ENCODE data around the gene TTC33.
"Not testable (repeated sequence)": the region's sequence is repeated elsewhere in the genome, so short reads cannot be mapped to it uniquely, and the experiment has no call there.

TTC33 gene

DNA sequence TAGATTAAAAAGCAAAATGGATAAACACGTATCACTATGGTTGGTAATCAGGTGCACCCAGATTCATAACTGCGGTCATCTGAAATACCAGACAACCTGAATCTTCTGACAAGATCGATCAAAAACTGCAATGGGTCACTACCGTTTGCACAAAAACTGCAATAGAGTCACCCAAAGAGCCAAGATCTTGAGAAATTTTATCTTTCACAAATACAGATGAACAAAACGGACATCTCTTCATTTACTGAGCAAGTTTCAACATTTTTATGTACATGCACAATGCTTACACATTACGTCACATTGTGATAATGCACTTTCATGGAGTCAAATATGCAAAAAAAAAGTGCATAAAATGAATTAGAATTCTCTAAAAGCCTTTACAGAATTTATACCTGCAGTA is 23.8 kb upstream of the TTC33 start:
- DNase-seq (ENCODE audit: low read depth): no peak

DNA sequence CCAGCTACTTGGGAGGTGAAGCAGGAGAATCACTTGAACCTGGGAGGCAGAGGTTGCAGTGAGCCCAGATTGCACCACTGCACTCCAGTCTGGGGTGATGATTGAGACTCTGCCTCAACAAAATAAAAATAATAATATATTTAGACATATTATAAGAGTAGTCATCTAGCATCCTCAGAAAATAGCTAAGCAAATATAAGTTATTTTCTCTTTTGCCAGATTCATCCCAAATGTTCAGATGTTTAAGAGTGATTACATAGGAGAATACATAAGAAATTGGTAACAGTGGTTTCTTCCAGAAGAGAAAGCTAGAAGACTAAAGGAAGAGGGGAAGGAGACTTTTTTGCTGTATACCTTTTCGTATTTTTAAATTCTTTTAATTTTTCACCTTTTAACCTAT is 22.4 kb upstream of the TTC33 start:
- no peak for DNase-seq (ENCODE audit: low read depth)

DNA sequence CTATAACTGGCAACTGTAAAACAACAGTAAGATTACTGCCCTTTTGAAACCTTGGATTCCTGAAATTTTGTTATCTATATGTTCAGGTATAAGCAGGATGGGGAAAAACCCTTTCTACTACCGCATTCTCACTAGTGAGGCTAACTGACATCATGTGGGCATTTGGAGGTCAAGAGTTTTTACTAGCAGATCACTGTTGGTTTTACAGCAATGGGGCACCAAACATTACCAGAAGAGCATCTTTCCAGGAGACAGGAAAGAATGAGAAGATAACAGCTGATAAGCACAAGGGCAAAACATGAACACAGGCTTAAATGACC is 20.9 kb upstream of the TTC33 start:
- no peak for DNase-seq (ENCODE audit: low read depth)

DNA sequence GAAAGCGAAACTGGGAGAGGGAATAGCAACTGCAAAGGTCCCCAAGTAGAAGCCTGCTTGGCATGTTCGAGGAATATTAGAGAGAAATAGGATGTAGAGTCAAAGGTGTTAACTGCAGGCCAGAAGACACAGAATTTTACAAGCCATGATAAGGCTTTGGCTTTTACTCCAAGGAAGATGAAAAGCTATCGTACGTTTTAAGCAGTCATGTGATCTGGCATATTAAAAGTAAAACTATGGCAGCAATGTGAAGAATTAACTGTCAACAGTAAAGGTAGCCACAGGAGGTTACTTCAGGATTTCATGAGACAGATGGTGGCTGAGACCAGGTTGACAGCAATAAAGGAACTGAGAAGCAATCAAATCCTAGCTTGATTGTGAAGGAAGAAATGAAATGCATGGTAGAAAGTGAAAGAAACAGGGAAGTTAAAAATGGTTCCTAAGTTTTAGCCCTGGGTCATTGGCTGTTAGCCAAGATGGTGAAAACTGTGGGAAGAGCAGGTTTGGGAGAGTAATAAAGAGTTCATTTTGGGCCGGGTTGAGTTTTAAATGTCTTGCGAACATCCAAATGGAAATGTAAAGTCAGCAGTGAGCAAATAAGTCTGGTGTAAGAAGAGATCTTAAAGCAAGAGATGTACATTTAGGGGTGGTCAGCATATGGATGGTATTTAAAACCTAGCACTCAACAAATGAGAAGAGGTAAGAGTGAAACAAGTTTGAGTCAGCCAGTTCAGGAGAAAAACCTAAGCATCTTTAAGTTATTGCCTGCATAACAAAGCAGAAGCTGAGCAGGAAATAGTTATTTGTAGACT is 20.3 kb upstream of the TTC33 start:
- DNase-seq (ENCODE audit: low read depth): no peak

DNA sequence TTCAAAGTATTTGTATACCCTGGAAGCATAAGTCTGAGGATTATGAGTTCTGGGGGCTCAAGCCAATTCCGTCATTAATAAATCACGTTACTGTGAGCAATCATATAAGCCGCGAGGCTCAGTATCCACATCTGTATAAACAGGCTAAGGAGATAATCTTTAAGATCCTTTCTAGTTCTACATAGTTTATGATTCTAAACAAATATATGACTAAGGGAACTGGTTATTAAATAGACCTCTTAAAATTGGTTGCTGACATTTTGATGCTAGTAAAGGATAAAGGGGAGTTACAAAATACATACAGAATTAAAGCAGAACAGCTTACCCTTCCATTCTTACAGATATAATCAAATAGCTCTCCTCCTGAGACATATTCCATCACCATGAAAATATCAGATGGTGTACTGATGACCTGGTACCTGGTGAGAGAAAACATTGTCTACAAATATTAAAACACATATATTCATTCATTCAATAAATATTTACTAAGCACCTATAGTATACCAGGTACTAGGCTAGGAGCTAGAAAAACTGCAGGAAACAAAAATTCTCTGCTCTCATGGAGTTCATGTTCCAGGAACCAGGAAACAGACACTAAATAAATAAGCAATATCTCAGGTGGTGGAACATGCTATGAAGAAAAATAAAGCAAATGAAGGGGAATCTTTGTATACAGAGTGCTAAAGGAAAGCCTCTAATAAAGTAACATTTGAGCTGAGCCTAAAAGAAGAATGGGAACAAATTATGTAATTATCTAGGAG is 19.5 kb upstream of the TTC33 start:
- no peak for DNase-seq (ENCODE audit: low read depth)

DNA sequence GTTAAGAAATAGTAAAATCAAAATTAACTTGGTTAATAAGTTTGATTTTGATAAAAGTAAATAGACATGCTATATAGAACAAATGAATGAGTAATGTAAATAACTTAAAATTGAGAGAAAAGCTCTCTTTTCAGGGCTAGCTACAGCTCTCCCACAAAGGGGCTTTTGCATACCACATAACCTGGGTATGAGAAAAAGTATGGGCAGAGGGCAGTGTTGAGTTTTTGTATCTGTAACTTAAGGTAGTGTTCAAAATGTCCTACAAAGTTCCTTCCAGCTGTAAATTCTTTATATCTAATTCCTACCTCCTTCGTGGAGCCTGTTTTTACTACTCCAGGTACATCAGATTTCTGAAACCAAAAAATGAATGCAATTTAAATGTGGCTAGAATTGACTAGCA is 18.9 kb upstream of the TTC33 start:
- DNase-seq (ENCODE audit: low read depth): no peak

DNA sequence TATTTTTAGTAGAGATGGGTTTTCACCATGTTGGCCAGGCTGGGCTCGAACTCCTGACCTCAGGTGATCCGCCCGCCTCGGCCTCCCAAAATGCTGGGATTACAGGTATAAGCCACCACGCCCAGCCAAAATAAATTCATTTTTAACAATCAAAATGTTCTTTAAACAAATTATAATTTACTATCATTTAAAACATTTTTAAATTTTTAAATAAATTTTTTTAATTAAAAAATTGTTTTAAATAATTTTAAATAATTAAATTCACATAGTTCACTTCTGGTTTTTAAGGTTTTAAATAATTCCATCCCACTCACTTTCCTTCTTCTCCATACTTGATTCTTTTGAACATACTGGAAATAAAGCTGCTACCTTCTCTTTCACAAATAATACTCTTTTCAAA is 15.0 kb upstream of the TTC33 start:
- DNase-seq (ENCODE audit: low read depth): no peak

DNA sequence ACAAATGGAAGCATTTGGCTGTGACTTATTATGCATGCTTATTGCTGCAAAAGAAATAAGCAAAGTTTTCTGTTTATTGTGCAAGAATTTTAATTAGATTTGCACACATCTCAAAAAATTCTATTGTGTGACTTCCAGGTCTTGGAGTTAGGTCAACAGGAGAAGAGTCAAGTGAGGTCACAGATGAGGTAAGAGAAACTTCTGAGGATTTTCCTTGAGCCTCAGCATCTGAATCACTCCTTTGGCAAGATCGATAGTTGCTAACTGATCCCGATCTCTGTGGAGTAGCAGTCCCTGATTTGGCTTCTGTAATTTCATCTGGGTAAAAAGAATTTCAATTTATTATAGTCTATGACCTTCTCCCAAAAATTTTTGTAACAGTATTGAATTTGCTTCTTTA is 6.9 kb upstream of the TTC33 start:
- no peak for DNase-seq (ENCODE audit: low read depth)

DNA sequence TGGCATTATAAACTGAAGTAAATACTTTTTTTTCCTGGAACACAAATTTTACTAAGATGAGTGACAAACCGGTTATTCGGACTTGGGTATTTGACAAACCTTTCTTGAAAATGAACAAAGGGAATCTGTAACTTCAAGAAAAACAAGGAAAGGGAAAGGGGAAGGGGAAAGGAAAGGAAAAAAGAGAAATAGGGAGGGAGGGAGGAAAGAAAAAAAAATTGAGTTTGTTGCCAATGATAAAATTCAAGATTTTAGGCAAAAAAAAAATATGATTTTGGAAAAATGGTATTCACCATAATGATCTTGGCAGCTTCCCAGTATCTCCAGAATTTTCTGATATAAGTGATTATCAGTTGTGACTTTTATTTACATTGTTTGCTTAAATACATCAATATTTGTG is 1.6 kb upstream of the TTC33 start:
- DNase-seq (ENCODE audit: low read depth): no peak

DNA sequence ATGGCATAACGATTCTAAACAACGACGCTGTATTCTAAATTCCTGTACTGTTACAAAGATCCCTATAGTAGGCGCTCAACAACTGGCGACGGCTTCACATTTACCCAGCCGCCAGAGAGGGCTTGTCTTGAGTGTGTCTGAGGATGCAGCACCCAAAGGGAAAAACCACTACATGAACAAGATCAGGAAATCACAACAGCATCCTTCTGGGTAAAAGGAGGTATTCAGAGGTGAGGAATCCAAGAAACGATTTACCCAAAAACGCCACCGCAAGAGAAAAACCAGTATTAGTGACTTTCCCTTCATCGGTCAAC is 711 bp downstream of the TTC33 start:
- DNase-seq (ENCODE audit: low read depth): peak; percentile 39

DNA sequence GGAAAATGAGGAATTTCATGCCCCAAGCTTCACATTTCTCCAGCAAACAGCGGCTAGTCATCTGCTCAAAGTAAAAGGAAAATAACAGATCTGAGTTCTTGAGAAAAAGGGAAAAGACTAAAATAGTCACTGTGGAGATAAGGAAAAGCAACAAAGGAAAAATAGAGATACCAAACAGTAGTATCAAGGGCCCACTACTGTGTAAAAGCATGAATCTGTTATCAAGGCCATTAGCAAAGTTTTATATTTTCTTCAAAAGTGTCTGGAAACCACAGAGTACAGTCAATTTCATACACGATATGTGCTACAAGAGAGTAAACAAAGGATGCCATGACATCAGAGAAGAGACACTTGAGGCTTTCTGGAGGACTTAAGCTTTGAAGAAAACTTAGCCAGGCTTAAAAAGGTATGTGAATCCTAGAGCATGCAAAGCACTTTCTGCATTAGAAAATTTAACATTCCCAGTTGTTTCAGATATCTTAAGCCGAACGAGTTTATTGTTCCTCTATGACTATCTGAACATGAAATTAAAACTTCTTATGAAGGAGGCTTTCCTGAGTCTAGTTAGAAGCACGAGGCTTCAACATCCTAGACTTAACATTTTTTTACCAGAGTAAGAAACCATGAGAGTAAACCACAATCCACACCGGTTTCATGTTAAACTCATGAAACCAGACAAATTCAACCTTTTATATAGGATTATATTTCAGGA is 1.2 kb downstream of the TTC33 start:
- no peak for DNase-seq (ENCODE audit: low read depth)

DNA sequence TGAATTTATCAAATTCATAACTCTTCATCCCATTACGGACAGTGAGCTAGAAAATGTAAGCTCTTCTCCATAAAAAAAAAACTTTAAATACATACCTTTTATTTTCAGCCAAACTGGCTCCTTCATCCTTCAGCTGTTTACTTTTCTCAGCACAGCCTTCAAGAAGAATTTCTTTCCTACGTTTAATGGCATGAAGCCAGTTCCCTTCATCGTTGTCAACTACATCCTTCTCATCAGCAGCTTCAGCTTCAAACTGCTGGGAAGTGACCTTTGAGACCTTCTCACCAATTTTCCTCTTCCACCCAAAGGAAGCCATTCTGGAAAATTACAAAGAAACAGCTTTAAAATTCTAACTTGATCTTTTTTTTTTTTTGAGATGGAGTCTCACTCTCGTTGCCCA is 9.1 kb downstream of the TTC33 start:
- DNase-seq (ENCODE audit: low read depth): no peak

DNA sequence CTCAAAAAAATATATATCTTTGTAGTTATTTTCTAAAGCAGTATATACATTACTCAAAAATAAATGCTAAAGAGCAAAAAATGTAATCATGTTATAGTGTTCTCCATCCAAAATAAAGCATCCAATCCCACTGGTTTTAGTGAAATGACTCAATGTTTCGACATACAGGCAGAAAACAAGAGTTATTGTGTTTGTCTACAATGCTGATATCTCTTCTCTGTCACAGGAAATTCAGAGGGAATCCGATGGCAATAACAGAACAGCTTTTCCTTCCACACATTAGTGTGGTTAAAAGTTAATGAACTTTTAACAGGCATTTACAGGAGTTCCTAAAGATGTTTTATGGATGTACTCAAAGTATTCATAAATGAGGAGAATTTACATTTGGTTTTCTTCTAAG is 12.0 kb downstream of the TTC33 start:
- no peak for DNase-seq (ENCODE audit: low read depth)

DNA sequence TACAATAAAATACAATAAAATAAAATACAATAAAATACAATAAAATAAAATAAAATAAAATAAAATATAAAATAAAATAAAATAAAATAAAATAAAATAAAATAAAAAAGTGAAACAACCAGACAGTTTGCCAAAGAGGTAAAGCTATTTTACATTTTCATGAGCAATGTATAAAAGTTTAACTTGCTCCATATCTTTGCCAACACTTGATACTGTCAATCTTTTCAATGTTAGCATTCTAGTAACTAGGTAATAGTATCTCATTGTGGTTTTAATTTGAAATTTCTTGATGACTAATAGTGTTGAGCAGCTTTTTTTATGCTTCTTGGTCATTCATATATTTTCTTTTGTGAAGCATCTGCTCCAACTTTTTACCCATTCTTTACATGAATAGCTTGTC is 17.3 kb downstream of the TTC33 start:
- no peak for DNase-seq (ENCODE audit: low read depth)

DNA sequence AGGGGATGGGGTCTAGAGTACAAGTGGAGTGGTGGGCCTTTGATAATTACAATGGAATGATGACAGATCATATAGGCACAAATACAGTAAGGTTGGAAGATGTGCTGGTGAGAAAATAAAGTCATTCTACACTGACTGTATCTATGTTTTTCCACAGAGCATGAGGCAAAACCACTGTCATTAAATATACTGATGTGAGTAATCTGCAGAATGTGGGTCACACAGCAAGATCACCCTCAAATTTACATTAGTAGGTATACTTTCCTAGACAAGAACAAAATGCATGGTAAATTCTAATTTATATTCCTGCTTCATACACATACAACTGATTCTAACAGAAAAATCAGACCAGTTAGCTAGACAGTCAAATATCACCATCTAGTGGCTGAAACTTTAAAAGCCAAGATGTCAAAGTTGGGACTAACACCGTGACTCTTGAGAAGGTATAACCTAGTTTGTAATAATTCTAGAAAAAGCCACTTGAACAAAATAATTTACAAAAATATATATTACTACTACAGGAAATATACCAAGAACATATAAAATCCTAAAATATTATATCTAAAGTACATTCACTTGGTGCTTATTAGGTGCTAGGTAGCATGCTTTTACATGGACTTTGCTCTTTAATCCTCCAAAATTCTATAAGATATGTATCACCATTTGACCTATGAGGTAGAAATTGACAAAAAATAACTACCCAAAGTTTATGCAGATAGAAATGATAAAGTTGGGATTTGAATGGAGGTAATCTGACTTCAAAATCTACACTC is 19.5 kb downstream of the TTC33 start:
- no peak for DNase-seq (ENCODE audit: low read depth)

DNA sequence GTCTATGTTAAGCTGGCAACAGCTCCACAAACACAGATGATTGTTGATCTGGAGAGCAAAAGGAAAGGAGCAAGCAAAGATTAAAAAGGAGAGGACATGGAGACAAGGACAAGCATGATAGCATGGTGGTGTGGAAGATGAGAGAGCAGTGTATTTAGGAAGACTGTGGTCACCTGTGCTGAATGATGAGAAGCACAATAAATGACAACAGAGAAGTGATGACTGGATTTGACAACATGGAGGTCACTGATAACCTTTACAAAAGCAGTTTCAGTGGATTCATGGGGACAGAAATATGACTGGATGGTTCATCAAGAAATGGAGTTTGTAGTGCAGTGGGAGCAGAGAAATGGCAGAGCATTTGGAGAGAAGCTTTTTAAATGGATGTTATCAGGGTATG is 20.2 kb downstream of the TTC33 start:
- no peak for DNase-seq (ENCODE audit: low read depth)

DNA sequence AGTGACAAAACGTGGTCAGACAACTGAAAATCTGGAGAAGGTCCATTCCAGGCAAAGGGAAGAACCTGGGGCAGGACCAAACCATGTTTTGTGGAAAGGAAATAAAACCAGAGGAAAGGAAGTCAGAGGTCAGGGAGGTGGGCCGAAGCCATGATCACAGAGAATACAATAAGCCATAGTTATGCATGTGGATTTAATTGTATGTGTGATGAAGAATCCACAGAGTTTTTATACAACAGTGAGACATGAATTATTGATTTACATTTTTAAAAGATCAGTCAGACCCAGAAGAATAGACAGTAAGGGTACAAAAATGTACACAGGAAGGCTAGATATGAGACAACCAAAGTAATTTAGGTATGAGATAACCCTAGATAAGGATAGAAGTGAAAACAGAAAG is 20.8 kb downstream of the TTC33 start:
- no peak for DNase-seq (ENCODE audit: low read depth)

DNA sequence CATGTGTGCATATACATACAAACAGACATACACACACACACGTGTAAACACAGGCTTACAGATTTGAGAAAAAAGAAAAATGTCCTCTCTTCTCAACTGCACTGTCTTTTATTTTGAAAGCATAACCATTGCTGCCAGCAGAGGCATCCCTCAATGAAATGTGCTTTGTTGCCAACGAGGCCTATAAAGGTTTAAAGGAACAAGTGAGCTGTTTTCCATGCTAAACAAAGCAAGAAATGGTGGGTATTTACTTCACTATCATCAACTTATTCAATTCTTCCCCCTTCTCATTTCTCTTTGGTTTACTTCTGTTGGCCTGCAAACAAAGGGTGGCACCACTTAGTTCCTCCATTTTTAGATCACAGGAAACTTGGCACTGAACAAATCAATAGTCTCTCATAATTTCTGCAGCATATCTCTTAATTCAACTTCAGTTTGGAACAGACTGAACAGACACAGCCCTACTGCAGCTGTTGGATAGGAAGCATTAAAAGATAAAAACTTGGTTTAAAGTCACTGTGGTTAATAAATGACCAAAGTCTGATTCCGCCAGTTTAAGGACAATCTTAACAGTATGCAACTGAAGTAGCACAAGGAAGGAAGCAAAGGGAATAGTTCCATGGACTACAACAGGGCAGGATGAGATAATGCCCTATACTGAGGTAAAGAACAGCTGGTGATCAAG is 21.7 kb downstream of the TTC33 start:
- DNase-seq (ENCODE audit: low read depth): no peak

DNA sequence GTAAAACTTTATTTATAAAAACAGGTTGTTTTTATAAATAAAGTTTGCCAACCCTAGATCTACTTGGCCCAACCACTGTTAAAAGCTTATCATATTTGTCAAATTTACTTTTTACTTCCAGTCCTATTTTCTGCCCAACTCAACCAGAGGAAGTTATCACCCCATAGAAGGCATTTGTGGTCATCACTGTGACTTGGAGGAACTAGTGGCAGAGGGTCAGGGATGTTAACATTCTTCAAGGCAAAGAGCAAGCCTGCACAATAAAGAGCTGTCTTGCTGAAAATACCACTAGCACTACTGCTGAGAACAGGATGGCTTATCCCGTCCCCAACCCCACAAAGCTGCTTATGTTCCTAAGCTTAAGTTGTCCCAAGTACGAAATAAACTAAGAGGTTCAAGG is 22.3 kb downstream of the TTC33 start:
- DNase-seq (ENCODE audit: low read depth): no peak

DNA sequence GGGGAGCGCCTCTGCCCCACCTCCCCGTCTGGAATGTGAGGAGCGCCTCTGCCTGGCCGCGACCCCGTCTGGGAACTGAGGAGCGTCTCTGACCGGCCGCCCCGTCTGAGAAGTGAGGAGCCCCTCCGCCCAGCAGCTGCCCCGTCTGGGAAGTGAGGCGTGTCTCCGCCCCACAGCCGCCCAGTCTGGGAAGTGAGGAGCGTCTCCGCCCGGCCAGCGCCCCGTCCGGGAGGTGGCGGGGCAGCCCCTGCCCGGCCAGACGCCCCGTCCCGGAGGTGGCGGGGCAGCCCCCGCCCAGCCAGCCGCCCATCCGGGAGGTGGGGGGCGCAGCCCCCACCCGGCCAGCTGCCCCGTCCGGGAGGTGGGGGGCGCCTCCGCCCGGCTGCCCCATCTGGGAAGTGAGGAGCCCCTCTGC is 33.3 kb downstream of the TTC33 start:
- DNase-seq (ENCODE audit: low read depth): not testable (repeated sequence)

DNA sequence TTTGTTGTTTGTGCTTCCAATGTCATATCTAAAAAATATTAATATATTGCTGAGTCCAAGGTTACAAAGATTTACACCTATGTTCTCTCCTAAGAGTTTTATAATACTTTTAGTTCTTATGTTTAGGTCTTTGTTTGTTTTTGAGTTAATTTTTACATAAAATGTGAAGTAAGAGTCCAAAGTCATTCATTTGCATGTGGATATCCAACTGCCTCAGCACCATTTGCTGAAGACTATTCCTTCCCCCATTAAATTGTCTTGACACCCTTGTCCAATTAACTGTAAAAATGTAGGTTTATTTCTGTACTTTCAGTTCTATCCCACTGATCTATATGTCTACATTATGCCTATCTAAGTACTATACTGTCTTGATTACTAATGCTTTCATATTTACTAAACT is 35.7 kb downstream of the TTC33 start:
- DNase-seq (ENCODE audit: low read depth): no peak

DNA sequence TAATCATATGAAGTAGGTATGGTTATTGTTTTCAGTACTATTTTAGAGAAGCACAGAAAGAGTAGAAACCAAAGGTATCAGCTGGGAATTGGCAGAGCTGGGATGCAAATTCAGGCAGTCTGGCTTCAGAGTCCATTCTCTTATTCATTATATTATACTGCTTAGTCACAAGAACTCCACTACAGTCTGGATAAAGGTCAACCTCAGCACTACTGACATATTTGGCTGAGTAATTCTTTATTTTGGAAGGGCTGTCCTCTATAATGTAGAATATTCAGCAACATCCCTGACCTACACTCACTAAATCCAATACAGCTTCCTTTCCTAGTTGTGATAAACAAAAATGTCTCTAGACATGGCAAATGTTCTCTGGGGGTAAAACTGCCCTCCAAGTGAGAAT is 38.5 kb downstream of the TTC33 start:
- no peak for DNase-seq (ENCODE audit: low read depth)

Data from stimulated activated CD4-positive, alpha-beta T cell treated with anti-CD3 and anti-CD28 coated beads, Interleukin-2, amount 100 ng/mL, for 4 hours (primary cell).